SK-N-SH treated with all-trans-retinoic acid at 6 μM for 48 hours (cell line): ENCODE results near the gene RAB11FIP4.

Experiments used
- ATAC-seq: fragments of 200-7000 bp; cut with Tn5 transposase; 3 replicates; pipeline ENCODE4 v1.9.1; 2020; ENCODE audit warnings: mild to moderate bottlenecking, moderate library complexity
- ARNTL ChIP-seq: fragments of 450-650 bp; formaldehyde crosslinking; IDR thresholded peaks from 2 replicates; pipeline ENCODE4 v1.5.0; 2020; ENCODE audit warnings: low read depth, mild to moderate bottlenecking, moderate library complexity, borderline replicate concordance
- BACH2 ChIP-seq: fragments of 250-450 bp; sonication (Bioruptor Pico); IDR thresholded peaks from 2 replicates; pipeline ENCODE4 v1.9.0; 2021; ENCODE audit warnings: mild to moderate bottlenecking, borderline replicate concordance
- CSDC2 ChIP-seq: fragments of 250-450 bp; sonication (Bioruptor Pico); IDR thresholded peaks from 2 replicates; pipeline ENCODE4 v1.5.0; 2020; ENCODE audit warnings: mild to moderate bottlenecking, moderate library complexity
- ESRRG ChIP-seq: fragments of 250-450 bp; sonication (Bioruptor Pico); IDR thresholded peaks from 2 replicates; pipeline ENCODE4 v1.6.1; 2021; ENCODE audit warnings: mild to moderate bottlenecking
- GLIS3 ChIP-seq: fragments of 250-450 bp; sonication (Bioruptor Pico); IDR thresholded peaks from 2 replicates; pipeline ENCODE4 v1.5.0; 2020; ENCODE audit warnings: mild to moderate bottlenecking, moderate library complexity
- ISL1 ChIP-seq: fragments of 250-450 bp; sonication (Bioruptor Pico); IDR thresholded peaks from 2 replicates; pipeline ENCODE4 v2.1.2; 2022; ENCODE audit warnings: mild to moderate bottlenecking, moderate library complexity
- OSR1 ChIP-seq: fragments of 250-450 bp; sonication (Bioruptor Pico); IDR thresholded peaks from 2 replicates; pipeline ENCODE4 v1.8.0; 2022; ENCODE audit warnings: moderate library complexity, mild to moderate bottlenecking, inconsistent platforms
- PPARA ChIP-seq: fragments of 250-450 bp; sonication (Bioruptor Pico); IDR thresholded peaks from 2 replicates; pipeline ENCODE4 v1.5.0; 2020; ENCODE audit warnings: mild to moderate bottlenecking, borderline replicate concordance
- RARB ChIP-seq: fragments of 250-450 bp; sonication (Bioruptor Pico); IDR thresholded peaks from 2 replicates; pipeline ENCODE4 v1.8.0; 2021; ENCODE audit warnings: mild to moderate bottlenecking, moderate library complexity
- SNAI2 ChIP-seq: fragments of 250-450 bp; sonication (Bioruptor Pico); IDR thresholded peaks from 2 replicates; pipeline ENCODE4 v1.5.0; 2020; ENCODE audit warnings: mild to moderate bottlenecking, moderate library complexity
- TCF4 ChIP-seq: fragments of 250-450 bp; sonication (Bioruptor Pico); IDR thresholded peaks from 2 replicates; pipeline ENCODE4 v1.8.0; 2021; ENCODE audit warnings: mild to moderate bottlenecking, moderate library complexity, borderline replicate concordance
- ZC3H10 ChIP-seq: fragments of 250-450 bp; sonication (Bioruptor Pico); IDR thresholded peaks from 2 replicates; pipeline ENCODE4 v1.5.1; 2021; ENCODE audit warnings: mild to moderate bottlenecking, moderate library complexity
- ZFP3 ChIP-seq: fragments of 250-450 bp; sonication (Bioruptor Pico); IDR thresholded peaks from 2 replicates; pipeline ENCODE4 v1.5.0; 2020; ENCODE audit warnings: mild to moderate bottlenecking, moderate library complexity
- ZFP30 ChIP-seq: fragments of 450-650 bp; formaldehyde crosslinking; IDR thresholded peaks from 2 replicates; pipeline ENCODE4 v1.5.0; 2022; ENCODE audit warnings: mild to moderate bottlenecking, moderate library complexity
- ZNF565 ChIP-seq: fragments of 450-650 bp; formaldehyde crosslinking; conservative IDR thresholded peaks from 2 replicates; pipeline ENCODE4 v1.5.0; 2020; ENCODE audit warnings: low read depth, mild to moderate bottlenecking, moderate library complexity
- ZNF70 ChIP-seq: fragments of 450-650 bp; formaldehyde crosslinking; IDR thresholded peaks from 2 replicates; pipeline ENCODE4 v1.5.0; 2020; ENCODE audit warnings: mild to moderate bottlenecking, moderate library complexity
- ZNF8 ChIP-seq: fragments of 450-650 bp; formaldehyde crosslinking; IDR thresholded peaks from 2 replicates; pipeline ENCODE4 v1.5.0; 2020; ENCODE audit warnings: mild to moderate bottlenecking, moderate library complexity
- TF ChIP-seq, protein P1 (sequence below): fragments of 250-450 bp; sonication (Bioruptor Pico); IDR thresholded peaks from 2 replicates; pipeline ENCODE4 v1.8.0; 2021; ENCODE audit warnings: low read depth, mild to moderate bottlenecking, moderate library complexity, borderline replicate concordance
- TF ChIP-seq, protein P2 (sequence below): fragments of 250-450 bp; sonication (Bioruptor Pico); IDR thresholded peaks from 2 replicates; pipeline ENCODE4 v1.8.0; 2020; ENCODE audit warnings: mild to moderate bottlenecking, moderate library complexity, borderline replicate concordance
- TF ChIP-seq, protein P3 (sequence below): fragments of 250-450 bp; sonication (Bioruptor Pico); IDR thresholded peaks from 2 replicates; pipeline ENCODE4 v1.5.0; 2020; ENCODE audit warnings: mild to moderate bottlenecking, moderate library complexity
- TF ChIP-seq, protein P4 (sequence below): fragments of 250-450 bp; sonication (Bioruptor Pico); IDR thresholded peaks from 2 replicates; pipeline ENCODE4 v1.5.1; 2021; ENCODE audit warnings: mild to moderate bottlenecking, moderate library complexity

Gene RAB11FIP4

DNA sequence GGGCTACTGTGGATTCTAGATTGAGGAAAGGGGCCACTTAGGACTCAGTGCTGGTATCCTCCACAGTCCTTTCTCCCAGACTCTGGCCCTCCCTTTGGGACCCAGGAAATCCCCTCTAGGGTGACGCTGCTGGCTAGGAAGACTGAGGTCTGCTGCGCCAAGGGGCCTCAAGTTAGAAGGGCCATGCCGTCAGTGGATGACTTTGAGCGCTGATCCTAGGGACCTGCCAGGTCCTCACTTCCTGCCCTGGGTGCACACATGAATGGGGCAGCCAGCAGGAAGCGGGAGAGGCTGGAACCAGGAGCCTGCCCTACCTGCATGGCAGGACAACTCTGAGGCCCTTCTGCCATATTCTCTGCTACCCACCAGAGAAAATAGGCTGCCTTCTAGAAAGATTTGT is 145.0 kb downstream of the RAB11FIP4 start (continued):
- TF ChIP-seq ESRRG (CRISPR knock-in tag) (no peak), ZNF565 (CRISPR knock-in tag) (no peak), ZFP3 (CRISPR knock-in tag) (no peak)

GRCh38 chr17:31537565-31538011 is 146.1 kb downstream of the RAB11FIP4 start:
- TF ChIP-seq SNAI2, result no peak
- no peak for TF ChIP-seq ZNF565 (CRISPR knock-in tag)
- TF ChIP-seq ZFP3 (CRISPR knock-in tag), result no peak
- TF ChIP-seq TCF4 (CRISPR knock-in tag), result no peak
- TF ChIP-seq, protein P1, sequence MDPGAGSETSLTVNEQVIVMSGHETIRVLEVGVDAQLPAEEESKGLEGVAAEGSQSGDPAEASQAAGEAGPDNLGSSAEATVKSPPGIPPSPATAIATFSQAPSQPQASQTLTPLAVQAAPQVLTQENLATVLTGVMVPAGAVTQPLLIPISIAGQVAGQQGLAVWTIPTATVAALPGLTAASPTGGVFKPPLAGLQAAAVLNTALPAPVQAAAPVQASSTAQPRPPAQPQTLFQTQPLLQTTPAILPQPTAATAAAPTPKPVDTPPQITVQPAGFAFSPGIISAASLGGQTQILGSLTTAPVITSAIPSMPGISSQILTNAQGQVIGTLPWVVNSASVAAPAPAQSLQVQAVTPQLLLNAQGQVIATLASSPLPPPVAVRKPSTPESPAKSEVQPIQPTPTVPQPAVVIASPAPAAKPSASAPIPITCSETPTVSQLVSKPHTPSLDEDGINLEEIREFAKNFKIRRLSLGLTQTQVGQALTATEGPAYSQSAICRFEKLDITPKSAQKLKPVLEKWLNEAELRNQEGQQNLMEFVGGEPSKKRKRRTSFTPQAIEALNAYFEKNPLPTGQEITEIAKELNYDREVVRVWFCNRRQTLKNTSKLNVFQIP, result no peak
- no peak for ATAC-seq

GRCh38 chr17:31538080-31538762 is 146.7 kb downstream of the RAB11FIP4 start:
- TF ChIP-seq, protein P1, result no peak
- TF ChIP-seq ZNF565 (CRISPR knock-in tag), result no peak
- TF ChIP-seq TCF4 (CRISPR knock-in tag), result no peak
- TF ChIP-seq ZNF70 (CRISPR knock-in tag), result no peak
- TF ChIP-seq, protein P2, sequence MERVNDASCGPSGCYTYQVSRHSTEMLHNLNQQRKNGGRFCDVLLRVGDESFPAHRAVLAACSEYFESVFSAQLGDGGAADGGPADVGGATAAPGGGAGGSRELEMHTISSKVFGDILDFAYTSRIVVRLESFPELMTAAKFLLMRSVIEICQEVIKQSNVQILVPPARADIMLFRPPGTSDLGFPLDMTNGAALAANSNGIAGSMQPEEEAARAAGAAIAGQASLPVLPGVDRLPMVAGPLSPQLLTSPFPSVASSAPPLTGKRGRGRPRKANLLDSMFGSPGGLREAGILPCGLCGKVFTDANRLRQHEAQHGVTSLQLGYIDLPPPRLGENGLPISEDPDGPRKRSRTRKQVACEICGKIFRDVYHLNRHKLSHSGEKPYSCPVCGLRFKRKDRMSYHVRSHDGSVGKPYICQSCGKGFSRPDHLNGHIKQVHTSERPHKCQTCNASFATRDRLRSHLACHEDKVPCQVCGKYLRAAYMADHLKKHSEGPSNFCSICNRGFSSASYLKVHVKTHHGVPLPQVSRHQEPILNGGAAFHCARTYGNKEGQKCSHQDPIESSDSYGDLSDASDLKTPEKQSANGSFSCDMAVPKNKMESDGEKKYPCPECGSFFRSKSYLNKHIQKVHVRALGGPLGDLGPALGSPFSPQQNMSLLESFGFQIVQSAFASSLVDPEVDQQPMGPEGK (CRISPR knock-in tag), result no peak
- no peak for TF ChIP-seq ARNTL (CRISPR knock-in tag)
- no peak for TF ChIP-seq ZNF8 (CRISPR knock-in tag)
- no peak for TF ChIP-seq SNAI2
- no peak for TF ChIP-seq GLIS3 (CRISPR knock-in tag)
- TF ChIP-seq, protein P3, sequence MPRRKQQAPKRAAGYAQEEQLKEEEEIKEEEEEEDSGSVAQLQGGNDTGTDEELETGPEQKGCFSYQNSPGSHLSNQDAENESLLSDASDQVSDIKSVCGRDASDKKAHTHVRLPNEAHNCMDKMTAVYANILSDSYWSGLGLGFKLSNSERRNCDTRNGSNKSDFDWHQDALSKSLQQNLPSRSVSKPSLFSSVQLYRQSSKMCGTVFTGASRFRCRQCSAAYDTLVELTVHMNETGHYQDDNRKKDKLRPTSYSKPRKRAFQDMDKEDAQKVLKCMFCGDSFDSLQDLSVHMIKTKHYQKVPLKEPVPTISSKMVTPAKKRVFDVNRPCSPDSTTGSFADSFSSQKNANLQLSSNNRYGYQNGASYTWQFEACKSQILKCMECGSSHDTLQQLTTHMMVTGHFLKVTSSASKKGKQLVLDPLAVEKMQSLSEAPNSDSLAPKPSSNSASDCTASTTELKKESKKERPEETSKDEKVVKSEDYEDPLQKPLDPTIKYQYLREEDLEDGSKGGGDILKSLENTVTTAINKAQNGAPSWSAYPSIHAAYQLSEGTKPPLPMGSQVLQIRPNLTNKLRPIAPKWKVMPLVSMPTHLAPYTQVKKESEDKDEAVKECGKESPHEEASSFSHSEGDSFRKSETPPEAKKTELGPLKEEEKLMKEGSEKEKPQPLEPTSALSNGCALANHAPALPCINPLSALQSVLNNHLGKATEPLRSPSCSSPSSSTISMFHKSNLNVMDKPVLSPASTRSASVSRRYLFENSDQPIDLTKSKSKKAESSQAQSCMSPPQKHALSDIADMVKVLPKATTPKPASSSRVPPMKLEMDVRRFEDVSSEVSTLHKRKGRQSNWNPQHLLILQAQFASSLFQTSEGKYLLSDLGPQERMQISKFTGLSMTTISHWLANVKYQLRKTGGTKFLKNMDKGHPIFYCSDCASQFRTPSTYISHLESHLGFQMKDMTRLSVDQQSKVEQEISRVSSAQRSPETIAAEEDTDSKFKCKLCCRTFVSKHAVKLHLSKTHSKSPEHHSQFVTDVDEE (CRISPR knock-in tag), result no peak
- TF ChIP-seq OSR1, result no peak
- no peak for TF ChIP-seq PPARA
- TF ChIP-seq BACH2 (CRISPR knock-in tag), result no peak
- TF ChIP-seq ZFP30, result no peak
- TF ChIP-seq ZC3H10 (CRISPR knock-in tag), result no peak
- TF ChIP-seq CSDC2, result no peak
- TF ChIP-seq, all 23 proteins: peak for 0
- no peak for ATAC-seq

DNA sequence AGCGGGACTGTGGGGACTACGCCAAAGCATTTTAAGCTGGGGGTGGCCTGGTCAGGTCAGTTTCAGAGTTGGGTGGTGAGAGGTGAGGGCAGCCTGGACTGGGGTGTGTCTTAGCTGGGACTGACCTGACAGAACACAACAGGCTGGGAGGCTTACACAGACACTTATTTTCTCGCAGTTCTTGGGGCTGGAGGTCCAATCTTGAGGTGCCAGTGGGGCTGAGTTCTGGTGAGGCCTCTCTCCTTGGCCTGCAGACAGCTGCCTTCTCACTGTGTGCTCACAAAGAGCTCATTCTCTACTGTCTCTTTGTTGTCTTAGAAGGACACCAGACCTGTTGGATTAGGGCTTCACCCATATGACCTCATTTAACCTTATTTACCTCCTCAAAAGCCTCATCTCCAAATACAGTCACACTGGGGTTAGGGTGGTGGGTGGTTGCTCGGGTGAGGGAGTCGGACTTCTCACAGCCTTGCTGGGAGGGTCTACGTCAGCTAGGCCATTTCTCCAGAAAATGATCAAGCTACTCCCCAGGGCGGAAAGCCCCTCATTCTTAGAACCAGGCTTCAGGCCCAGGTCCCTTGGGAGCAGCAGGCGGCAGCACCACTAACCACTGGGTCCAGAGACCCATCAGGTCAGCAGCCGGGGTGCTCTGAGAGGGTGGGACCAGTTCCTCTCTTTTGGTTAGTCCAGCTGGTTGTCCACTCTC is 149.3 kb downstream of the RAB11FIP4 start:
- ATAC-seq, result no peak
- TF ChIP-seq, protein P4, sequence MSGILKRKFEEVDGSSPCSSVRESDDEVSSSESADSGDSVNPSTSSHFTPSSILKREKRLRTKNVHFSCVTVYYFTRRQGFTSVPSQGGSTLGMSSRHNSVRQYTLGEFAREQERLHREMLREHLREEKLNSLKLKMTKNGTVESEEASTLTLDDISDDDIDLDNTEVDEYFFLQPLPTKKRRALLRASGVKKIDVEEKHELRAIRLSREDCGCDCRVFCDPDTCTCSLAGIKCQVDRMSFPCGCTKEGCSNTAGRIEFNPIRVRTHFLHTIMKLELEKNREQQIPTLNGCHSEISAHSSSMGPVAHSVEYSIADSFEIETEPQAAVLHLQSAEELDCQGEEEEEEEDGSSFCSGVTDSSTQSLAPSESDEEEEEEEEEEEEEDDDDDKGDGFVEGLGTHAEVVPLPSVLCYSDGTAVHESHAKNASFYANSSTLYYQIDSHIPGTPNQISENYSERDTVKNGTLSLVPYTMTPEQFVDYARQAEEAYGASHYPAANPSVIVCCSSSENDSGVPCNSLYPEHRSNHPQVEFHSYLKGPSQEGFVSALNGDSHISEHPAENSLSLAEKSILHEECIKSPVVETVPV, result no peak
- TF ChIP-seq ARNTL (CRISPR knock-in tag) (no peak), ZNF8 (CRISPR knock-in tag) (no peak), PPARA (no peak), ISL1 (CRISPR knock-in tag) (no peak), ZNF70 (CRISPR knock-in tag) (no peak), ZFP3 (CRISPR knock-in tag) (no peak), RARB (CRISPR knock-in tag) (no peak), CSDC2 (no peak), ZFP30 (no peak)
- TF ChIP-seq, protein P2 (CRISPR knock-in tag), result no peak
- TF ChIP-seq, protein P1, result no peak
